WTC11 (cell line): Measurements from ENCODE around the gene ZACN. TPM values are rescaled to one million over a fixed set of nuclear protein-coding genes. Genes with fewer than 3 reads are reported as not detected.

Experiments used
- ATAC-seq: fragments of 200-7000 bp; cut with Tn5 transposase; 2 replicates; pipeline ENCODE4 v1.10.0; 2021; ENCODE audit warnings: mild to moderate bottlenecking, moderate library complexity
- CTCF ChIA-PET: fragments of 300-600 bp; sonication (Branson Sonifier 250); formaldehyde crosslinking; loops from one replicate; lab custom pipeline; 2021; ENCODE audit warnings: antibody characterized with exemption; lab: Charles Lee
- POLR2A ChIA-PET: fragments of 350-600 bp; sonication (Branson Sonifier 250); formaldehyde crosslinking; loops from one replicate; lab custom pipeline; 2021; ENCODE audit warnings: antibody characterized with exemption; lab: Charles Lee
- DNase-seq: peaks from one replicate; pipeline ENCODE4 v3.0.0; 2021; ENCODE audit warnings: low spot score
- H3K27ac Mint-ChIP-seq: 2 replicates; pipeline ENCODE4 v1.8.0; 2021; ENCODE audit warnings: mixed read lengths
- H3K27me3 Mint-ChIP-seq: 2 replicates; pipeline ENCODE4 v1.8.0; 2021; ENCODE audit warnings: low read depth, mild to moderate bottlenecking, moderate library complexity, mixed read lengths
- H3K36me3 Mint-ChIP-seq: 2 replicates; pipeline ENCODE4 v1.8.0; 2021; ENCODE audit warnings: mixed read lengths
- H3K4me1 Mint-ChIP-seq: 2 replicates; pipeline ENCODE4 v1.8.0; 2022; ENCODE audit warnings: mixed read lengths
- H3K4me3 Mint-ChIP-seq: 2 replicates; pipeline ENCODE4 v1.8.0; 2021; ENCODE audit warnings: mild to moderate bottlenecking, moderate library complexity, mixed read lengths
- H3K9me3 Mint-ChIP-seq: 2 replicates; pipeline ENCODE4 v1.8.0; 2021; ENCODE audit warnings: mixed read lengths
- ARID4B ChIP-seq: sonication (generic); formaldehyde crosslinking; IDR thresholded peaks from 2 replicates; pipeline ENCODE4 v1.8.0; 2023; ENCODE audit warnings: missing genetic modification reagents, mild to moderate bottlenecking, borderline replicate concordance
- E2F5 ChIP-seq: sonication (generic); formaldehyde crosslinking; IDR thresholded peaks from 2 replicates; pipeline ENCODE4 v1.8.1; 2022; ENCODE audit warnings: mild to moderate bottlenecking, moderate library complexity, missing genetic modification reagents
- ELF4 ChIP-seq: sonication (generic); formaldehyde crosslinking; IDR thresholded peaks from 2 replicates; pipeline ENCODE4 v1.8.1; 2022; ENCODE audit warnings: low read depth, mild to moderate bottlenecking, moderate library complexity, missing genetic modification reagents
- ESRRA ChIP-seq: sonication (generic); formaldehyde crosslinking; IDR thresholded peaks from 2 replicates; pipeline ENCODE4 v1.8.1; 2022; ENCODE audit warnings: mild to moderate bottlenecking, missing genetic modification reagents, borderline replicate concordance
- FOXK1 ChIP-seq: sonication (generic); formaldehyde crosslinking; IDR thresholded peaks from 2 replicates; pipeline ENCODE4 v1.8.0; 2022; ENCODE audit warnings: mild to moderate bottlenecking, moderate library complexity, missing genetic modification reagents
- FOXP1 ChIP-seq: sonication (generic); formaldehyde crosslinking; IDR thresholded peaks from 2 replicates; pipeline ENCODE4 v1.8.0; 2022; ENCODE audit warnings: missing genetic modification reagents, mild to moderate bottlenecking, moderate library complexity, borderline replicate concordance
- KAT7 ChIP-seq: sonication (generic); formaldehyde crosslinking; IDR thresholded peaks from 2 replicates; pipeline ENCODE4 v1.8.1; 2023; ENCODE audit warnings: missing genetic modification reagents, mild to moderate bottlenecking, borderline replicate concordance
- MAX ChIP-seq: sonication (generic); formaldehyde crosslinking; IDR thresholded peaks from 2 replicates; pipeline ENCODE4 v1.8.0; 2022; ENCODE audit warnings: mild to moderate bottlenecking, missing genetic modification reagents
- NFE2L1 ChIP-seq: sonication (generic); formaldehyde crosslinking; IDR thresholded peaks from 2 replicates; pipeline ENCODE4 v1.8.1; 2023; ENCODE audit warnings: missing genetic modification reagents
- NFYB ChIP-seq: sonication (generic); formaldehyde crosslinking; conservative IDR thresholded peaks from 2 replicates; pipeline ENCODE4 v1.8.0; 2022; ENCODE audit warnings: low read depth, missing genetic modification reagents
- NR3C1 ChIP-seq: sonication (generic); formaldehyde crosslinking; conservative IDR thresholded peaks from 2 replicates; pipeline ENCODE4 v1.8.1; 2023; ENCODE audit warnings: low read depth, mild to moderate bottlenecking, missing genetic modification reagents
- PREB ChIP-seq: sonication (generic); formaldehyde crosslinking; IDR thresholded peaks from 2 replicates; pipeline ENCODE4 v1.8.1; 2022; ENCODE audit warnings: mild to moderate bottlenecking, missing genetic modification reagents, moderate library complexity, borderline replicate concordance
- RELA ChIP-seq: sonication (generic); formaldehyde crosslinking; IDR thresholded peaks from 2 replicates; pipeline ENCODE4 v1.8.1; 2022; ENCODE audit warnings: missing genetic modification reagents, mild to moderate bottlenecking, borderline replicate concordance
- TCF7 ChIP-seq: sonication (generic); formaldehyde crosslinking; IDR thresholded peaks from 2 replicates; pipeline ENCODE4 v1.8.0; 2022; ENCODE audit warnings: mild to moderate bottlenecking, low read depth, missing genetic modification reagents, moderate library complexity
- TEAD4 ChIP-seq: sonication (generic); formaldehyde crosslinking; IDR thresholded peaks from 2 replicates; pipeline ENCODE4 v1.8.0; 2022; ENCODE audit warnings: mild to moderate bottlenecking, missing genetic modification reagents
- USF1 ChIP-seq: sonication (generic); formaldehyde crosslinking; IDR thresholded peaks from 2 replicates; pipeline ENCODE4 v1.8.0; 2022; ENCODE audit warnings: mild to moderate bottlenecking, missing genetic modification reagents
- ZNF232 ChIP-seq: sonication (generic); formaldehyde crosslinking; IDR thresholded peaks from 2 replicates; pipeline ENCODE4 v1.8.0; 2022; ENCODE audit warnings: mild to moderate bottlenecking, missing genetic modification reagents
- ZNF317 ChIP-seq: sonication (generic); formaldehyde crosslinking; IDR thresholded peaks from 2 replicates; pipeline ENCODE4 v1.8.1; 2023; ENCODE audit warnings: low read depth, mild to moderate bottlenecking, moderate library complexity, missing genetic modification reagents, borderline replicate concordance
- ZNF396 ChIP-seq: fragments of 250-450 bp; sonication (Bioruptor Pico); IDR thresholded peaks from 2 replicates; pipeline ENCODE4 v1.8.0; 2021; ENCODE audit warnings: mild to moderate bottlenecking, moderate library complexity, borderline replicate concordance
- ZSCAN18 ChIP-seq: fragments of 250-450 bp; sonication (Bioruptor Pico); IDR thresholded peaks from 2 replicates; pipeline ENCODE4 v2.1.2; 2022; ENCODE audit warnings: mild to moderate bottlenecking, moderate library complexity
- total RNA-seq: library from RNA; stranded (reverse); gene quantifications from 3 replicates; pipeline ENCODE4 v1.2.3, GENCODE V29; 2021

The ZACN gene
- total RNA-seq, 1 experiment from 2014 or later, result 0.28 TPM

GRCh38 chr17:76120658-76121008 is 41.7 kb downstream of the ZACN start (continued):
- no peak for TF ChIP-seq ZSCAN18 (CRISPR knock-in tag)
- TF ChIP-seq NR3C1 (CRISPR knock-in tag), result no peak

- H3K36me3 Mint-ChIP-seq, result no peaks in the 10 kb centered on the region
Observed at GRCh38 chr17:76121932-76122430, 43.0 kb downstream of the ZACN start.

More at GRCh38 chr17:76121932-76122430, 43.0 kb downstream of the ZACN start:
- DNase-seq (peak; percentile 54), ATAC-seq (peak; percentile 5; the same call in 1 of the 2 replicates)
- Mint-ChIP-seq H3K27ac (peak overlapping the region; percentile 19; the same call in 1 of the 2 replicates), H3K9me3 (no peaks in the 10 kb centered on the region), H3K4me1 (peaks cover 39% of the 10 kb centered on the region), H3K4me3 (no peak overlapping the region; the same call in 1 of the 2 replicates), H3K27me3 (no peaks in the 10 kb centered on the region; the same call in none of the 2 replicates)
- POLR2A ChIA-PET, result interaction anchor here (2.2 kb wide), 1 partner anchor 10 kb away, joined by 17 read pairs; no protein-coding TSS in a partner anchor
- TF ChIP-seq KAT7 (CRISPR knock-in tag), result peak; percentile 60
- TF ChIP-seq TCF7 (CRISPR knock-in tag), result no peak
- TF ChIP-seq NFE2L1 (CRISPR knock-in tag), result peak; percentile 96
- TF ChIP-seq ZNF317, result 0 out of 2 replicates have a peak, but pooled peaks have one; percentile 53
- no peak for TF ChIP-seq ZNF396 (CRISPR knock-in tag)
- TF ChIP-seq MAX (CRISPR knock-in tag), result peak; percentile 52; the same call in 1 of the 2 replicates
- TF ChIP-seq ELF4 (CRISPR knock-in tag), result 0 out of 2 replicates have a peak, but pooled peaks have one; percentile 72
- 0 out of 2 replicates have a peak, but pooled peaks have one; percentile 20 for TF ChIP-seq ARID4B (CRISPR knock-in tag)
- TF ChIP-seq USF1 (CRISPR knock-in tag), result no peak
- peak; percentile 68; the same call in 1 of the 2 replicates for TF ChIP-seq FOXK1 (CRISPR knock-in tag)
- no peak for TF ChIP-seq PREB
- 0 out of 2 replicates have a peak, but pooled peaks have one; percentile 29 for TF ChIP-seq ESRRA
- 0 out of 2 replicates have a peak, but pooled peaks have one; percentile 60 for TF ChIP-seq E2F5 (CRISPR knock-in tag)
- peak; percentile 29; the same call in 1 of the 2 replicates for TF ChIP-seq NFYB (CRISPR knock-in tag)
- TF ChIP-seq TEAD4 (CRISPR knock-in tag), result no peak
- TF ChIP-seq ZNF232 (CRISPR knock-in tag), result 0 out of 2 replicates have a peak, but pooled peaks have one; percentile 59
- peak; percentile 73; the same call in 1 of the 2 replicates for TF ChIP-seq RELA (CRISPR knock-in tag)
- peak; percentile 32; the same call in 1 of the 2 replicates for TF ChIP-seq FOXP1
- CTCF ChIA-PET, result interaction anchor here (0.7 to 10.4 kb wide), 31 partner anchors 10 to 189 kb away, joined by 3 to 176 read pairs (median 4); partner anchors contain the start of genes FOXJ1 and UBALD2
